Tibial nerve (tissue), 4 donors: ENCODE measurements around the gene UBASH3A. TPM values are rescaled to one million over a fixed set of nuclear protein-coding genes. Genes with fewer than 3 reads are reported as not detected.

ENCODE experiments used
- DNase-seq, 2 donors: peaks; one replicate each; pipeline ENCODE4 v3.0.0-alpha.2; 2019; ENCODE audit warnings: low spot score in 2 of 2
- H3K27ac ChIP-seq, 4 donors: fragments of 200-600 bp; sonication (generic) in 3 of 4; one replicate each; pipeline ENCODE4 v1.5.1; 2017 to 2019; ENCODE audit warnings: mild to moderate bottlenecking in 1 of 4
- H3K27me3 ChIP-seq, 2 donors: fragments of 200-600 bp; sonication (generic) in 1 of 2; one replicate each; pipeline versions ENCODE4 v1.5.1 to v1.6.0; 2017 to 2019
- H3K36me3 ChIP-seq, 3 donors: fragments of 200-600 bp; sonication (generic); one replicate each; pipeline ENCODE4 v1.5.1; 2018 to 2019
- H3K4me1 ChIP-seq, 4 donors: fragments of 200-600 bp; sonication (generic) in 3 of 4; one replicate each; pipeline ENCODE4 v1.5.1; 2017 to 2019
- H3K4me3 ChIP-seq, 4 donors: fragments of 200-600 bp; sonication (generic) in 3 of 4; one replicate each; pipeline ENCODE4 v1.5.1; 2017 to 2019; ENCODE audit warnings: mild to moderate bottlenecking in 1 of 4, moderate library complexity in 1 of 4
- H3K9me3 ChIP-seq, 4 donors: fragments of 200-600 bp; sonication (generic) in 3 of 4; one replicate each; pipeline ENCODE4 v1.5.1; 2017 to 2019
- EP300 ChIP-seq, 2 donors: sonication (generic); formaldehyde crosslinking; IDR thresholded peaks; one replicate each; pipeline ENCODE4 v1.6.1; 2017; ENCODE audit warnings: antibody characterized with exemption in 2 of 2, mild to moderate bottlenecking in 1 of 2
- POLR2A ChIP-seq, 2 donors: fragments of 450-650 bp; IDR thresholded peaks; one replicate each; pipeline ENCODE4 v1.6.1; 2017; ENCODE audit warnings: antibody characterized with exemption in 2 of 2, mild to moderate bottlenecking in 2 of 2, moderate library complexity in 2 of 2
- WGBS, 2 donors: methylation state at CpG; one replicate each; pipeline ENCODE4 v1.1.5; 2018; 5-methylcytosine and 5-hydroxymethylcytosine counted together
- total RNA-seq, 4 donors: library from RNA; depleted of rRNA; stranded (reverse); fragments of >200 nt; gene quantifications; one replicate each; pipeline ENCODE4 v1.1.0, GENCODE V29; 2016
- TF ChIP-seq, protein P1 (sequence below), 5 experiments: fragments of 200-600 bp in 3 of 5; fragments of 450-650 bp in 2 of 5; sonication (generic) in 3 of 5; IDR thresholded peaks; one replicate each; pipeline ENCODE4 v1.5.1; 2016 to 2019; ENCODE audit warnings: antibody characterized with exemption in 5 of 5, mild to moderate bottlenecking in 3 of 5, moderate library complexity in 2 of 5

The UBASH3A gene
- total RNA-seq, 4 donors from 2014 or later = 0.59 to 5.9 (median 0.90) TPM; not detected in 1

DNA sequence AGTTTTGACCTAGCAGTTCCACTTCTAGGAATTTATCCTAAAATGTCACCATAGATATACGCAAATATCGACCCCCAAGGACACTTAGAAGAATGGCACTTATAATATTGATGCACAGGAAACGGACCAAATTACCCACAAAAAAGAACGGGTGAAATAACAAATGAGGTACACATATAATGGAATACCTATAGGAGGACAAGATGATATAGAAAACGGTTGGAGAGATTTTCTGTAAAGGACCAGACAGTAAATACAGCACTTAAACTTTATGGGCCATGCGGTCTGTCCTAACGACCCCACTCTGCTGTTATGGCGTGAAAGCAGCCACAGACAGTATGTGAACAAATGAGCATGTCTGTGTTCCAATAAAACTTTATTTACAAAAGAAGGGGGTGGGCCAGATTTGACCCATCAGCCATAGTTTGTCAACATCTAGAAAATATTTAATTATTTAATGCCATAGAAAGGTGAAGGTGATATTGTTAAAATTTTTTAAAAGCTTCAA, 10.2 kb upstream of the UBASH3A start:
- H3K4me3 ChIP-seq = no peak overlapping the region
- peaks cover 0 to 3% (median 0%) of the 10 kb centered on the region in 4 donors for H3K9me3 ChIP-seq
- no peak overlapping the region for H3K27ac ChIP-seq
- H3K4me1 ChIP-seq = no peaks in the 10 kb centered on the region
- H3K36me3 ChIP-seq = no peaks in the 10 kb centered on the region
- no peaks in the 10 kb centered on the region for H3K27me3 ChIP-seq
- TF ChIP-seq EP300 (IDR thresholded peaks at IDR 0.05) = no peak
- TF ChIP-seq POLR2A (IDR thresholded peaks at IDR 0.05) = no peak
- TF ChIP-seq, protein P1, sequence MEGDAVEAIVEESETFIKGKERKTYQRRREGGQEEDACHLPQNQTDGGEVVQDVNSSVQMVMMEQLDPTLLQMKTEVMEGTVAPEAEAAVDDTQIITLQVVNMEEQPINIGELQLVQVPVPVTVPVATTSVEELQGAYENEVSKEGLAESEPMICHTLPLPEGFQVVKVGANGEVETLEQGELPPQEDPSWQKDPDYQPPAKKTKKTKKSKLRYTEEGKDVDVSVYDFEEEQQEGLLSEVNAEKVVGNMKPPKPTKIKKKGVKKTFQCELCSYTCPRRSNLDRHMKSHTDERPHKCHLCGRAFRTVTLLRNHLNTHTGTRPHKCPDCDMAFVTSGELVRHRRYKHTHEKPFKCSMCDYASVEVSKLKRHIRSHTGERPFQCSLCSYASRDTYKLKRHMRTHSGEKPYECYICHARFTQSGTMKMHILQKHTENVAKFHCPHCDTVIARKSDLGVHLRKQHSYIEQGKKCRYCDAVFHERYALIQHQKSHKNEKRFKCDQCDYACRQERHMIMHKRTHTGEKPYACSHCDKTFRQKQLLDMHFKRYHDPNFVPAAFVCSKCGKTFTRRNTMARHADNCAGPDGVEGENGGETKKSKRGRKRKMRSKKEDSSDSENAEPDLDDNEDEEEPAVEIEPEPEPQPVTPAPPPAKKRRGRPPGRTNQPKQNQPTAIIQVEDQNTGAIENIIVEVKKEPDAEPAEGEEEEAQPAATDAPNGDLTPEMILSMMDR (IDR thresholded peaks at IDR 0.05) = no peak
- WGBS, 2 donors = 52 to 66% methylated on average over 8 of the region's 8 CpGs
- no peak for DNase-seq

DNA sequence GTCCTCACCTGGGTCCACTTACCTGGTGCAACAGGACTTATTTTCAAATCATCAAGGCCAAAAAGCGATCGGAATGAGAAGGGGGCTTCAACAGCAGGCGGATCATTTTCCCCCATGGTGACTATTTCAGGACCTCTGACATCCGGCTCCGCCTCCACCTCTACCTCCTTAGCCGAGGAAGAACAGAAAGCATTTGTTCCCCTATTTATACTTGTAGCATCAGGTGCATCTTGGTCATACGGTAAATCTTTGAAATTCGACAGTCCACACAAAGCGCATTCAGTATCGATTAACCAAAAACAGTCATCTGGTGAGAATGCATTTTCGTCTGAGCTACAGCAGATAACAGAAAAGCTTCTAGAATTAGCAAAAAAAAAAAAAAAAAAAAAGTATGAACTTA, 8.4 kb upstream of the UBASH3A start:
- H3K9me3 ChIP-seq = peaks cover 0 to 3% (median 0%) of the 10 kb centered on the region in 4 donors
- no peaks in the 10 kb centered on the region for H3K36me3 ChIP-seq
- no peak for TF ChIP-seq EP300 (IDR thresholded peaks at IDR 0.05)
- TF ChIP-seq, protein P1 (IDR thresholded peaks at IDR 0.05) = no peak
- TF ChIP-seq POLR2A (IDR thresholded peaks at IDR 0.05) = no peak
- H3K27ac ChIP-seq = no peak overlapping the region
- no peak for DNase-seq
- no peaks in the 10 kb centered on the region for H3K27me3 ChIP-seq
- WGBS, 2 donors = 91 to 93% methylated on average over 11 of the region's 11 CpGs
- H3K4me1 ChIP-seq = no peaks in the 10 kb centered on the region
- no peak overlapping the region for H3K4me3 ChIP-seq

DNA sequence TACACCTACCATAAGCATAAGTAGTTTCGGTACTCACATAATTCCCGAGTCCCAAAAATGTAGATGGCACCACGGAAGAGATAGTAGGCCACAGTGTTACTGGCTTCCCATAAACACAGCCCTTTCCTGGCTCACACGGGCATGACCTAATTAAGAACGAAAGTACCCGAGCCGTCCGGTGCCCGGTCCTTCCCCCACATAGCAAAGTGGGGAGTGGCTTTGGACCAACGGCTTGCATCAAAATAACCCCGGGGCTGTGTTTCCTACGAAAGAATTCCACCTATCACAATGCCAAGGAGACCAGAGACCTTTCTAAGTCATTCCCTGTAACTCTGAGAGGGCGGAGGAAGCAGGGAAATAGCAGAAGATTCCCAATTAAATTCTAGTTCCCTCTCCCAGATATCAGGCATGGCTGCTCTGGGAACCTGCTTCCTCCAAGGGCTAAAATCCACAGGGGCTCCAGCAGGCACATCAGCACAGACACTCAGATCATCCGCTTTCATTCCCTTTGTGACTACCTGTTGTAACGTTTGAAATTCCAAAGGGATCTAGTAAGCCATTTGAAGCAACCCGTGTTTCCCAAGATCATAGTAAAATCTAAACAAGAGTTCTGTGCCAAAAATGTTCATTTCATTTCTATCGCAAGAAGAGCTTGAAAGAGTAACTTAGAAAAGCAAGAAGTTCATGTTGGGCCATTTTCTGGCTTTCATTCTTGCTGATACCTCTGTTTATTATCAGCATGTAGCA, 7.6 kb upstream of the UBASH3A start, which contains the start of gene TMPRSS3:
TSS of gene TMPRSS3 (minus strand) at position 148 of the 747 bp plus-strand sequence. CDS start 635 bp downstream, outside the sequence.
- no peaks in the 10 kb centered on the region for H3K36me3 ChIP-seq
- no peak within 1 kb of the TSS for H3K4me3 ChIP-seq
- H3K27me3 ChIP-seq = no peaks in the 10 kb centered on the region
- no peaks in the 10 kb centered on the region for H3K4me1 ChIP-seq
- TF ChIP-seq EP300 (IDR thresholded peaks at IDR 0.05) = no peak
- TF ChIP-seq POLR2A (IDR thresholded peaks at IDR 0.05) = no peak
- TF ChIP-seq, protein P1 (IDR thresholded peaks at IDR 0.05) = no peak
- H3K9me3 ChIP-seq = peaks cover 0 to 3% (median 0%) of the 10 kb centered on the region in 4 donors
- no peak within 1 kb of the TSS for H3K27ac ChIP-seq
- DNase-seq = no peak
- WGBS, 2 donors = 79 to 84% methylated on average over 17 of the region's 17 CpGs

DNA sequence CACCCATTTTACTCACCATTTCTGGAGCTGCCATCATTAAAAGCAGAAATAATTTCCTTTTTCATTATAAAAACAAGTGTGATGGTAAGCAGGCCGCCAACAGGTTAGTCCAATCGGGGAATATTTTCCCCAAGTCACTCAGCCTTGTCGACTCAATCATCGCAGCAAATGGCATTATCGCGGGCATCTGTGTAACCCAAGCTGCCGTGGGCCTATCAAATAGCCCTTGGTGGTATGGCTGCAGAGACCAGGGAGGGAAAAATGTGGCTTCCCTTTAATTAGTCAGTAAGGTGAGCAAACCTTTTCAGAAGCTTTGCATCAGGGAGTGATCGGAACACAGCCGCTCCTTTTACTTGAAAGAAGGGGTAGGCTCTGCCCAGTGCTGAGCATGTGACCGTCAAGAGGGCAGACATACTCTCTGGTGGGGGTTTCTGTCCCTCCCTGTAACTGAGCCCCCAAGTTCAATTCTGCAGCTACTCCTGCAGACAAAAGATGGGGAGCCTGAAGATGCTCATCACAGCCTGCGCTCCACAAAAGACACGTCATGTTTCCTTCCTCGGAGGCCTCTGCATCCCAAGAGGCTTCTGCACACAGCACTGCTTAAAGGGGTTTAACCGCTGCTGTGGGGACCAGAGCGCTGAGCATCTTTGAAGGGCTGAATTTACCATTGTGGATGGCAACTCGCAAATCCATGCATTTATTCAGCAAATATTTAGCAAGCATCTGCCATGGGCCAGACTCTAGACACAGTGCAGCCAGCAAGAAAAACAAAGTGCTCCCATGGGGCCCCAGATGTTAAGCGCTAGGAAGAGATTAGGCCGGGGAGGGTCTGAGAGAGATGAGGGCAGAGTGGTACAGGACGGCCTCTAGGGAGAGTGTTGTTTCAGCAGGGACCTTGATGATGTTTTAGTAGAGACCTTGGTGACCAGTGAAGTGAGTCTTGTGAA, 6.6 kb upstream of the UBASH3A start:
- no peak for TF ChIP-seq EP300 (IDR thresholded peaks at IDR 0.05)
- H3K4me3 ChIP-seq = no peak overlapping the region
- no peak for DNase-seq
- H3K9me3 ChIP-seq = peaks cover 0 to 9% (median 0%) of the 10 kb centered on the region in 4 donors
- 81 to 84% methylated on average over 19 of the region's 19 CpGs for WGBS, 2 donors
- H3K36me3 ChIP-seq = no peaks in the 10 kb centered on the region
- no peaks in the 10 kb centered on the region for H3K27me3 ChIP-seq
- no peak overlapping the region for H3K27ac ChIP-seq
- H3K4me1 ChIP-seq = no peaks in the 10 kb centered on the region

DNA sequence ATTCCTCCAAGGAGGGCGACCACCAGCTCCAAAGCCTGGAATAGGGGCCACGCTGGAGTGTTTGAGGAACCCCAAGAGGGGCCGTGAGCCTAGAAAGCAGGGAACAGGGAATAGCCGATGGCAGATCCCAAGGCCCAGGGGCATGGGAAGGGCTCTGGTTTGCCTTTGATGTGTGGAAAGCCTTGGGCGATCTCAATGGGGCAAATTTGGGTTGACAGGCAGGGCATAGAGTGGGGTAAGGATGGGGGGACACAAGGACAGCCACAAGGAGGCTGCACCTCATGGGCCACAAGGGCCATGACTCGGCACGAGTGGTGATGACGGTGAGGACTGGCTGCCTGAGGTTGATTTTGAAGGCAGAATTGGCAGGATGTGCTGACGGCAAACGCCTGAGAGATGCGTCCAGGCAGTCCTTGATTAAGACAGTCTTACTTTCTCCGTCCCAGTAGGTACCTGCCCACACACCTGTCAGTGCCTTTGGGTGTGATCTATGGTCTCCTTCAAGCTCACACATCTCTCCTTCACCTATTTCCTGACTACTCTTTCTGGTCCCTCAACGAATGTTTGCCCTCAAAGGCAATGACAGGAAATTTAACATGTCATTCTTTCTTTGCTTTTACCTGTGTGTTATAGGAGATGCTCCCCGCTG, 5.8 kb upstream of the UBASH3A start:
- Histone ChIP-seq H3K27me3 (no peaks in the 10 kb centered on the region), H3K4me3 (no peak overlapping the region), H3K9me3 (peaks cover 0 to 10% (median 0%) of the 10 kb centered on the region in 4 donors), H3K36me3 (no peaks in the 10 kb centered on the region), H3K4me1 (no peaks in the 10 kb centered on the region), H3K27ac (no peak overlapping the region)
- no peak for TF ChIP-seq EP300 (IDR thresholded peaks at IDR 0.05)
- TF ChIP-seq, protein P1 (IDR thresholded peaks at IDR 0.05) = no peak
- TF ChIP-seq POLR2A (IDR thresholded peaks at IDR 0.05) = no peak
- DNase-seq = no peak
- 86 to 87% methylated on average over 14 of the region's 14 CpGs for WGBS, 2 donors
